GOT3 (cell line): ENCODE data around the gene MCEE.

ENCODE experiments used
- DNase-seq: peaks from one replicate; lab custom pipeline; 2025; ENCODE audit warnings: mixed read lengths; lab: John Stamatoyannopoulos, UW

The MCEE gene

GRCh38 chr2:71082402-71083252 is 47.4 kb downstream of the MCEE start:
- DNase-seq = no peak

DNA sequence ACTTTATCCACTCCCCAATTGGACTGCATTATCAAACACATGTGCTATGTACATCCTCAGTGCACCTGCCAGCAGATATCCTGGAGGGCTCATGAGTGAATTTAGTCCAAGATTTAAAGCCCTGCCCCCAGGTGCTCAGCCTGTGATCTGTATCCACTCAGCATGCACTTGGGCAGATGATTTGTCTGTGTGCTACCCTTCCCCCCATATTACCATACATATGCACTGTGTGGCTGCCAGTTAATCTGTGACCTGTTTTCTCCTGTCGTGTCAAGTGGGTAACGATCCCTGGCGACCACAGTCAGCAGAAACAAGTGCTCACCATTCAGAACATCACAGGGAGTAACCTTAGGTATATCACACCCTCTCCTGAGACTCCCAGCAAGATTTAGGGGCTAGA is 51.4 kb downstream of the MCEE start:
- no peak for DNase-seq

DNA sequence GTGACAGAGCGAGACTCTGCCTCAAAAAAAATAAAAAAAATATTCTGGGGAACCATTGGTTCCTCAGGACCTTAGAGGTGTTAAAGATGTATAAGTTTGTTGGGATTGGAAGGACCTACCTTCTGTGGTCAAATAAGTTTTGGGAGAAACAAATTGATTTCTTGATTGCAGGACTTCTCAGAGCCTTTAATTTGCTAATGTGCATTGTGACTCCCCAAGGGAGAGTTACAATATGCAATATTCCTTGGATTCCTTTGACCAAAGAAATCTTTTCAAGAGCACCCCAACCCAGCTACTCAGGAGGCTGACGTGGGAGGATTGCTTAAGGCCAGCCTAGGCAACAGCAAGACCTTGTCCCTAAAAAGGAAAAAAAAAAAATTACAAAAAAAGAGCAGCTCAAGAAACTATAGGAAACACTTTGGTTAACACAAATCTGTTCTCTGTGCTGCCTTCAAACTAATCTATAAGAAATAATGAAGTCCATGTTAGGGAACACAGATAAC is 55.1 kb downstream of the MCEE start:
- no peak for DNase-seq

- DNase-seq = no peak
Observed at GRCh38 chr2:71073475-71073874, 56.6 kb downstream of the MCEE start.

DNA sequence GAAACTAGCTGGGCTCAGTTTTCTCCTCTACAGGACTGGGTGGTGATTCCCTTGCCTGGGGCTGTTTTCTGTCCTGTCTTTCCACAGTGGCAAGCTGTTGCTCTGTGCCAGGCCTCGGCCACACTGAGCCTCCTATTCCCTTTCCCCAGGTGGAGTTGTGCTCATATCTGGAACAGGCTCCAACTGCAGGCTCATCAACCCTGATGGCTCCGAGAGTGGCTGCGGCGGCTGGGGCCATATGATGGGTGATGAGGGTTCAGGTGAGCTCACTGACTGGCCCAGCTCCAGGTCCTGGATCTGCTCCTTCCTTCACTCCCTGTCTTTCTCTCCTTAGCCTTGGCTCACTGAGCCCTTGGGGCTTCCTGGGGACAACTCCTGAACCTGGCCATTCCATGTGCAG is 57.5 kb downstream of the MCEE start:
- DNase-seq = no peak

DNA sequence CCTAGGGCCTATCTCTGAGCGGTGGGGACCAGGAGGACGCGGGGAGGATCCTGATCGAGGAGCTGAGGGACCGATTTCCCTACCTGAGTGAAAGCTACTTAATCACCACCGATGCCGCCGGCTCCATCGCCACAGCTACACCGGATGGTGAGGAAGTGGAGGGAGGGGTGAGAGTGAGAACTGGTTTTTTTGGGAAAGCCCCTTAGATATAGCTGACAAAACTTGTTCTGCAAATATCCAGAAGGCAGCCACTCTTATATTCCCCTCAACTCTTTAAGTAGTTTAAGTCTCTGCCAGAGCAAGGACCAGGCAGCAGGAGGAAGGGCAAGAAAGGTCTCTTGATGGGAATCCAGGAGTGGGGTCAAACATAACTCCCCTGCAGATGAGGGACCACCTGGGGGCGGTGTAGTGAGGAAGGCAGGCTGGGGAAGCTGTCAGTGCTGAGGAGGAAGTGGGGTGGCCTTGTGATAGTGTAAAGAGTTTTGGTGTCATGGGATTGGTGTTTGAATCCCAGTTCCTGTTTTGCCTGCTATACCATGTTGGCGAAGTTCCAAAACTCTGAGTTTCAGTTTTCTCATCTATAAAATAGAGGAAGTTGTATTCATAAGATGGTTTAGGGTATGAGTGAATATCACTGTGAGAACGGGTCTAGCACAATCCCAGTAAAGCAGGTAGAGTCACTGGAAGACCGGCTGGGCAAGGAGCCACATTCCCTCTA is 58.2 kb downstream of the MCEE start:
- DNase-seq = no peak

DNA sequence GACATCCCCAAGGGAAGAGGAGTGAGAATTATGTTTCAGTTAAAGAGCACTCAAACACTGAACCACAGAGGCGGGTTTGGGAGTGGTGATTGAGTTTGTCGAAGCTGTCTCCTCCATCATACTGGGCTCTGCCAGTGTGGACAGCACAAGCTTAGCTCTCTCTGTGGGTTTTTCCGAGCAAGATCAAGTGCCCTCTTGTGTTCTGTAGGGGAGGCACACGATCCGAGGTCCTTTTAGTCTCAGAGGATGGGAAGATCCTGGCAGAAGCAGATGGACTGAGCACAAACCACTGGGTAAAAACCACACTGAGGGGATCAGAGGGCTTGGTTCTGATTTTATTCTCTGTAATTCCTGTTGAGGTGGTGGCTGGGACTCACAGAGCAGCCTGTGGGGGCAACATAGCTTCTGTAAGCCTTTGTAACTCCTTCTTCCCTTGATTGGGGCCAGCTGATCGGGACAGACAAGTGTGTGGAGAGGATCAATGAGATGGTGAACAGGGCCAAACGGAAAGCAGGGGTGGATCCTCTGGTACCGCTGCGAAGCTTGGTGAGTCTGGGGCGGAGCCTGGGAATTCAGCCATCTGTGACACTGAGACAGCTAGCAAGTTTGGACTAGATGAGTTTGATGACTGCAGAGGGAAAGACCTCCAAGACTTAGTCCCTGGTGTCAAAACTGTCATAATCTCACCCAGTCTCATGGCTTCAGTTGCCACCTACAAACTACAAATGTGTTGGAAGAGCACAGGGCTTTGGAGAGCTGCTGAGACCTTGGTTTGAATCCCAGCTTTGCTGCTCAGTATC is 59.5 kb downstream of the MCEE start:
- DNase-seq = no peak

GRCh38 chr2:71069376-71069775 is 60.7 kb downstream of the MCEE start:
- DNase-seq = no peak

DNA sequence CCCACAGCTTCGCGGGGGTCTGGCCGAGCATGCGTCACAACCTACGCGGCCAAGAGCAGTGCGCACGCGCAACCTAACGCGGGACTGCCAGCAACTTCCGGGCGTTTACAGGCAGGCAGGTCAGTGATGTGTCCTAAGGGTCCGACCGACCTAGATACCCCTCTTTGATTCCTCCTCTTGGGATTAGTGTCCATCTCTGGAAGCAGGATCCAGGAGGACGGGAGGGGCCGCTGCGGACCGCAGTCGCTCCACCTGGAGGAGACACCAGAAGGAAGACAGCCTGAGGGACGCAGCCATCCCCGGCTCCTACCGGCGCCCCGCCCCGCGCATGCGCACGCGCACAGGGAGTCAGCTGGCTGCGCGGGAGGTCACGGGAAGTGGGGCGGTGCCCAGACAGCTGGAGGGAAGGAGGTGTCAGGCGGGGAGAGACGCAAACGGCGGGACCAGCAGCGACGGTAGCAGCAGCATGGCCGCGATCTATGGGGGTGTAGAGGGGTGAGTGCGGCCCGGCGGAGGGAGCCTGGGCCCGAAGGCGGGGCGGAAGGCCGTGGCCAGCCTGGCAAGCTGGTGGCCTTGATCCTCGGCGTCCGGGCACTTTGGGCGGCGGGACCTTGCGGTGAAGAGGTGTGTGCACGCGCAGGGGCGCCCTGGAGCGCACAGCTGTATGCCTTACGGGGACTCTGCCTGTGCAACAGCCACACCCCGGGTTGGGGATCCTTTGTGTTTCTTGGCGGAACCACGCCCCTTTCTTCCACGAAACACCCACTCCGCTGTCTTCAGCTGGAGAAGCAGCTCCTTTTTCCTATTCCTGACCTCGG is 61.6 kb downstream of the MCEE start, which contains the start of gene NAGK:
Gene NAGK (plus strand): TSS at position 431 of the 818 bp plus-strand sequence. CDS start 36 bp downstream, at position 467.
- DNase-seq = peak; percentile 95

GRCh38 chr2:71067567-71068217 is 62.3 kb downstream of the MCEE start:
- DNase-seq = no peak

GRCh38 chr2:71066856-71067255 is 63.2 kb downstream of the MCEE start:
- DNase-seq = no peak

DNA sequence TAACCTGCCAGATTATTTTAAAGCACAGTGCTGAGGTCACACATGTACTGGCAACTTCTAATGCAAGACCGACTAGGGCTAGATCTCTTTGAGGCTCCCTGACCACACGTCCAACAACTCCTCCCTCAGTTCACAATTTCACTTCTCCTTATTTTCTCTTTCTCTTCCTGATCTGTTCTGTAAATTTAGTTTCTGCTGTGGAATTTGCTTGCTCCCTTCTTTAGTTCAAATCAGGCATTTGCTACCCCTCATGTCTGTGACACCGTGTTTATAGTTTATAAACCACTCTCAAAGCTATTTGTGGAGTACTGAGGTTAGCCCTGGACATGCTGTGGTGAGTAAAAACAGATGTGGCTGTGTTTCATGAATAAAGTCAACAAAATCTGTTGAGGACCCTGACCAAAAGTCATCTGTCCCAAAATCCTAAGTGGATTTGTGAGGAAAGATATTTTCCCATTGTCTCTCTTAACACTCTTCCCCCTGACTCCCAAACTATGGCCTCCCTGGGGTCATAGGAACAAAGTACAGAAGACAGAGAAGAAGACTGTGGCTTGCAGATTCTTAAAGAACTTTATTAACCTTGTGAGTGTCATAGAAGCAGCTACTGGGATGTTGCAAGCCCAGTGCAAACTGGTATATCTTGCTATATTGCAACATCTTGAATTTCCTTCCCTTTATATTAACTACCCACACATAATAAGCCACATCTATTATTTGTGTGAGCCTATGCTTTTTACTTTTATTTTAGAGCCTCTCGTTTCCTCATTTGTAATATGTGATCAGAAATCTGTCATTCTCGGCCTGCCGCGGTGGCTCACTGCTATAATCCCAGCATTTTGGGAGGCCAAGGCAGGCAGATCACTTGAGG is 65.0 kb downstream of the MCEE start:
- DNase-seq = no peak

GRCh38 chr2:71064110-71064611 is 65.9 kb downstream of the MCEE start:
- no peak for DNase-seq

GRCh38 chr2:71063216-71063615 is 66.8 kb downstream of the MCEE start:
- no peak for DNase-seq

- DNase-seq = no peak
Observed at GRCh38 chr2:71060871-71061270, 69.2 kb downstream of the MCEE start.

GRCh38 chr2:71060211-71060610 is 69.8 kb downstream of the MCEE start:
- DNase-seq = no peak
